SIG-M5 (cell line): ENCODE results near the gene CLEC18B.
"Not testable (repeated sequence)": the region's sequence is repeated elsewhere in the genome, so short reads cannot be mapped to it uniquely, and the experiment has no call there.

Experiments used
- DNase-seq: peaks from one replicate; lab custom pipeline; 2025; lab: John Stamatoyannopoulos, UW

Gene CLEC18B

GRCh38 chr16:74443624-74444346 is 22.5 kb upstream of the CLEC18B start:
- not testable (repeated sequence) for DNase-seq

GRCh38 chr16:74439685-74440084 is 18.4 kb upstream of the CLEC18B start:
- DNase-seq, result no peak

GRCh38 chr16:74438492-74438979 is 17.3 kb upstream of the CLEC18B start:
- no peak for DNase-seq

- DNase-seq, result no peak
Observed at GRCh38 chr16:74431516-74431915, 10.2 kb upstream of the CLEC18B start.

GRCh38 chr16:74430036-74430712 is 8.9 kb upstream of the CLEC18B start:
- not testable (repeated sequence) for DNase-seq

- not testable (repeated sequence) for DNase-seq
Observed at GRCh38 chr16:74428493-74428892, 7.2 kb upstream of the CLEC18B start.

GRCh38 chr16:74425751-74426150 is 4.5 kb upstream of the CLEC18B start:
- DNase-seq, result not testable (repeated sequence)

- not testable (repeated sequence) for DNase-seq
Observed at GRCh38 chr16:74423721-74424120, 2.4 kb upstream of the CLEC18B start.

GRCh38 chr16:74422086-74422485 is 808 bp upstream of the CLEC18B start:
- DNase-seq, result not testable (repeated sequence)

GRCh38 chr16:74421482-74421785 is 156 bp upstream of the CLEC18B start:
- DNase-seq, result not testable (repeated sequence)

GRCh38 chr16:74419811-74420210 is 1.5 kb downstream of the CLEC18B start:
- DNase-seq, result not testable (repeated sequence)

GRCh38 chr16:74417897-74418296 is 3.4 kb downstream of the CLEC18B start:
- DNase-seq, result not testable (repeated sequence)

GRCh38 chr16:74413920-74414319 is 7.4 kb downstream of the CLEC18B start:
- not testable (repeated sequence) for DNase-seq

- not testable (repeated sequence) for DNase-seq
Observed at GRCh38 chr16:74413485-74413884, 7.8 kb downstream of the CLEC18B start.

- not testable (repeated sequence) for DNase-seq
Observed at GRCh38 chr16:74412775-74413390, 8.4 kb downstream of the CLEC18B start.

- DNase-seq, result not testable (repeated sequence)
Observed at GRCh38 chr16:74412138-74412774, 9.0 kb downstream of the CLEC18B start.

GRCh38 chr16:74410981-74411380 is 10.3 kb downstream of the CLEC18B start:
- DNase-seq, result not testable (repeated sequence)

GRCh38 chr16:74410057-74410957 is 11.0 kb downstream of the CLEC18B start:
- not testable (repeated sequence) for DNase-seq

GRCh38 chr16:74409185-74409981 is 11.9 kb downstream of the CLEC18B start:
- not testable (repeated sequence) for DNase-seq

- DNase-seq, result not testable (repeated sequence)
Observed at GRCh38 chr16:74407362-74407705, 13.9 kb downstream of the CLEC18B start.
